Suppressor macrophage treated with lipopolysaccharide for 1 hour (primary cell): Measurements from ENCODE around the gene KCNK1.
"Not testable (repeated sequence)": the region's sequence is repeated elsewhere in the genome, so short reads cannot be mapped to it uniquely, and the experiment has no call there.

Experiments
- DNase-seq, 3 donors: peaks; one replicate each; pipeline ENCODE4 v3.0.0-alpha.2; 2020 to 2022

The KCNK1 gene

GRCh38 chr1:233608988-233609387 lies 4.9 kb upstream of the KCNK1 start:
- DNase-seq = no peak

- DNase-seq = no peak
Observed at GRCh38 chr1:233609926-233610325, 4.0 kb upstream of the KCNK1 start.

- no peak for DNase-seq
Observed at GRCh38 chr1:233610628-233611027, 3.3 kb upstream of the KCNK1 start.

GRCh38 chr1:233611363-233611762 lies 2.5 kb upstream of the KCNK1 start:
- not testable (repeated sequence) for DNase-seq

- no peak for DNase-seq
Observed at GRCh38 chr1:233614173-233614742, 352 bp downstream of the KCNK1 start.

GRCh38 chr1:233614743-233615521 lies 1.0 kb downstream of the KCNK1 start:
- no peak for DNase-seq

- no peak for DNase-seq
Observed at GRCh38 chr1:233615571-233615970, 1.7 kb downstream of the KCNK1 start.

- DNase-seq = no peak
Observed at GRCh38 chr1:233617025-233617424, 3.1 kb downstream of the KCNK1 start.

GRCh38 chr1:233619414-233619813 lies 5.5 kb downstream of the KCNK1 start:
- DNase-seq = not testable (repeated sequence)

GRCh38 chr1:233620065-233620464 lies 6.2 kb downstream of the KCNK1 start:
- no peak for DNase-seq

- no peak for DNase-seq
Observed at GRCh38 chr1:233621923-233622322, 8.0 kb downstream of the KCNK1 start.

GRCh38 chr1:233624289-233624688 lies 10.4 kb downstream of the KCNK1 start:
- DNase-seq = no peak

- DNase-seq = no peak
Observed at GRCh38 chr1:233625087-233625486, 11.2 kb downstream of the KCNK1 start.

- no peak for DNase-seq
Observed at GRCh38 chr1:233625510-233625981, 11.6 kb downstream of the KCNK1 start.

GRCh38 chr1:233627376-233627775 lies 13.5 kb downstream of the KCNK1 start:
- no peak for DNase-seq

GRCh38 chr1:233627823-233628222 lies 13.9 kb downstream of the KCNK1 start:
- DNase-seq = no peak

- no peak for DNase-seq
Observed at GRCh38 chr1:233629305-233629935, 15.5 kb downstream of the KCNK1 start.

- DNase-seq = no peak
Observed at GRCh38 chr1:233631810-233632405, 18.0 kb downstream of the KCNK1 start.

GRCh38 chr1:233632436-233632835 lies 18.5 kb downstream of the KCNK1 start:
- no peak for DNase-seq

- DNase-seq = no peak
Observed at GRCh38 chr1:233635765-233636502, 22.0 kb downstream of the KCNK1 start.

- DNase-seq = no peak
Observed at GRCh38 chr1:233636503-233636877, 22.6 kb downstream of the KCNK1 start.

GRCh38 chr1:233638513-233638912 lies 24.6 kb downstream of the KCNK1 start:
- DNase-seq = no peak

GRCh38 chr1:233639611-233640010 lies 25.7 kb downstream of the KCNK1 start:
- DNase-seq = no peak
